Caco-2 (cell line): ENCODE results near the gene CORO2A. TPM values are rescaled to one million over a fixed set of nuclear protein-coding genes. Genes with fewer than 3 reads are reported as not detected.

ENCODE experiments used
- BruUV-seq: library from RNA; stranded (reverse); fragments of 400-500 nt; replicated peaks from 2 replicates; lab custom pipeline; 2021; lab: Mats Ljungman, UMichigan
- CTCF ChIA-PET: fragments of 300-600 bp; sonication (Branson Sonifier 250); formaldehyde crosslinking; loops from one replicate; lab custom pipeline; 2022; ENCODE audit warnings: antibody characterized with exemption; lab: Charles Lee
- POLR2A ChIA-PET: fragments of 300-600 bp; sonication (Branson Sonifier 250); formaldehyde crosslinking; loops from one replicate; lab custom pipeline; 2022; ENCODE audit warnings: antibody characterized with exemption; lab: Charles Lee
- DNase-seq, 2 experiments: peaks; one replicate each; pipeline versions ENCODE4 v3.0.0 to v3.0.0-alpha.2; 2020 to 2022
- H3K27me3 ChIP-seq: replicated peaks from 2 replicates; pipeline ENCODE4 v1.6.0; 2011; ENCODE audit warnings: low read length; ENCODE audit not compliant: control insufficient read depth, insufficient read depth
- H3K36me3 ChIP-seq: 2 replicates; pipeline ENCODE4 v1.5.1; 2011; ENCODE audit warnings: low read length; ENCODE audit not compliant: control insufficient read depth, insufficient read depth
- H3K4me1 ChIP-seq: fragments of 250-450 bp; sonication (Bioruptor Pico); 2 replicates; pipeline ENCODE4 v1.5.1; 2020; ENCODE audit warnings: mild to moderate bottlenecking
- H3K4me3 ChIP-seq: 2 replicates; pipeline ENCODE4 v1.5.1; 2011; ENCODE audit warnings: low read depth, mild to moderate bottlenecking, control low read depth, low read length
- H3K9me3 ChIP-seq: fragments of 250-450 bp; sonication (Bioruptor Pico); 2 replicates; pipeline ENCODE4 v1.5.1; 2020; ENCODE audit warnings: mild to moderate bottlenecking, moderate library complexity
- H3K27ac Mint-ChIP-seq: one replicate; pipeline ENCODE4 v1.8.0; 2022; ENCODE audit warnings: mixed read lengths; ENCODE audit not compliant: unreplicated experiment
- H3K27me3 Mint-ChIP-seq: one replicate; pipeline ENCODE4 v1.8.0; 2022; ENCODE audit warnings: mixed read lengths; ENCODE audit not compliant: insufficient read depth, unreplicated experiment
- H3K36me3 Mint-ChIP-seq: one replicate; pipeline ENCODE4 v1.8.0; 2022; ENCODE audit warnings: mild to moderate bottlenecking, mixed read lengths; ENCODE audit not compliant: insufficient read depth, unreplicated experiment
- H3K4me1 Mint-ChIP-seq: one replicate; pipeline ENCODE4 v1.8.0; 2022; ENCODE audit warnings: low read depth, mixed read lengths; ENCODE audit not compliant: unreplicated experiment
- H3K4me3 Mint-ChIP-seq: one replicate; pipeline ENCODE4 v1.8.0; 2022; ENCODE audit warnings: mild to moderate bottlenecking, moderate library complexity, mixed read lengths; ENCODE audit not compliant: unreplicated experiment
- H3K9me3 Mint-ChIP-seq: one replicate; pipeline ENCODE4 v1.8.0; 2022; ENCODE audit warnings: mixed read lengths; ENCODE audit not compliant: unreplicated experiment
- intact Hi-C: fragments of 100-400 bp; cut with micrococcal nuclease; formaldehyde crosslinking; loops from one replicate; pipeline ENCODE4 v1.10.0; 2022; ENCODE audit not compliant: unreplicated experiment
- total RNA-seq: library from RNA; stranded (reverse); gene quantifications from 2 replicates; pipeline ENCODE4 v1.2.3, GENCODE V29; 2022
- TF ChIP-seq, protein P1 (sequence below), 2 experiments: fragments of 200-600 bp in 1 of 2; IDR thresholded peaks; 1 replicate in 1 of 2; 2 replicates in 1 of 2; pipeline versions ENCODE4 v1.5.1 to v1.8.0; 2011 to 2022; ENCODE audit warnings: antibody characterized with exemption in 1 of 2, control low read depth in 1 of 2, inconsistent platforms in 1 of 2, low read depth in 1 of 2, low read length in 1 of 2, mild to moderate bottlenecking in 1 of 2, moderate library complexity in 1 of 2; ENCODE audit not compliant: insufficient read depth in 1 of 2, severe bottlenecking in 1 of 2, unreplicated experiment in 1 of 2

CORO2A gene
- total RNA-seq, 1 experiment from 2014 or later: 18.9 TPM

GRCh38 chr9:98219364-98219716 is 26.9 kb upstream of the CORO2A start:
- CTCF ChIA-PET: interaction anchor here (1.0 kb wide), 1 partner anchor 13 kb away, joined by 4 read pairs; no protein-coding TSS in a partner anchor
- no peaks in the 10 kb centered on the region for H3K36me3 Mint-ChIP-seq

DNA sequence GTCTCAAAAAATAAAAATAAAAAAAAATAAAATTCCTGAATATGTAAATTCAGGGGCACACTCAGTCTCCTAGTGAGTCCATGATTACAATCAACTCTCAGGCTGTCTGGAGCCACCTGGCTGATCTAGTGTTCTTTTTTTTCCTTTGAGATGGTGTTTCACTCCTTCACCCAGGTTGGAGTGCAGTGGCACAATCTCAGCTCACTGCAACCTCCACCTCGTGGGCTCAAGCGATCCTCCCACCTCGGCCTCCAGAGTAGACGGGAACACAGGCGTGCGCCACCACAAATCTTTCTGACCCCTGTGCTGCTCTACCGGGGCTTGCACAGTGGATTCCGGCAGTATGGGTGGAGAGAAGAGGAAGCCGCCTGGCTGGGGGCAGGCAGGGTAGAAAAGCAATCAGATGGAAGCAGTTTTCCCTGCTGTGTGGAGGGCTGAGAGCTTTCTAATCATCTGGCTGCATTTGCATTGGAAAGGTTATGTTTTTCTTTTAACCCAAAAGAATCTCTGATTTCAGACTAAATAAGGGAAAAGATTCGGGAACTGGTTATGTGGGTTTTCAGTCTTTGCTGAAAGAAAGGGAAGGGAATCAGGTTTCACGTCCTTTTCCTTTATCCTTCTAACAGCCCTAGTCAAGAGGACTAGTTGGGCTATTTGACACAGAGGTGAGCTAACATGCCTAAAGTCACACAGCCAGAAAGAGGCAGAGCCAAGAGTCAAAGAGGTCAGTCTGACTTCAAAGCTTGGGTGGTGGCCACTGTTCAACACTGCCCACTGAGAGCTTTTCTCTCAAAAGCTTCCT is 26.3 kb upstream of the CORO2A start:
- Histone ChIP-seq H3K27me3 (no peaks in the 10 kb centered on the region), H3K36me3 (peaks cover 4% of the 10 kb centered on the region; the same call in 1 of the 2 replicates), H3K9me3 (no peaks in the 10 kb centered on the region), H3K4me1 (peaks cover 14% of the 10 kb centered on the region), H3K4me3 (no peak overlapping the region)
- Mint-ChIP-seq H3K9me3 (no peaks in the 10 kb centered on the region), H3K27me3 (no peaks in the 10 kb centered on the region), H3K36me3 (no peaks in the 10 kb centered on the region), H3K4me3 (no peak overlapping the region), H3K27ac (peak overlapping the region; percentile 33), H3K4me1 (peaks cover 7% of the 10 kb centered on the region)
- no peak for DNase-seq
- ChIA-PET CTCF (interaction anchor here (1.0 kb wide), 1 partner anchor 14 kb away, joined by 4 read pairs; no protein-coding TSS in a partner anchor), POLR2A (interaction anchor here (1.0 kb wide), 1 partner anchor 37 kb away, joined by 4 read pairs; the partner anchor contains the start of gene TBC1D2)
- BruUV-seq: no TSS peak
- TF ChIP-seq, protein P1, sequence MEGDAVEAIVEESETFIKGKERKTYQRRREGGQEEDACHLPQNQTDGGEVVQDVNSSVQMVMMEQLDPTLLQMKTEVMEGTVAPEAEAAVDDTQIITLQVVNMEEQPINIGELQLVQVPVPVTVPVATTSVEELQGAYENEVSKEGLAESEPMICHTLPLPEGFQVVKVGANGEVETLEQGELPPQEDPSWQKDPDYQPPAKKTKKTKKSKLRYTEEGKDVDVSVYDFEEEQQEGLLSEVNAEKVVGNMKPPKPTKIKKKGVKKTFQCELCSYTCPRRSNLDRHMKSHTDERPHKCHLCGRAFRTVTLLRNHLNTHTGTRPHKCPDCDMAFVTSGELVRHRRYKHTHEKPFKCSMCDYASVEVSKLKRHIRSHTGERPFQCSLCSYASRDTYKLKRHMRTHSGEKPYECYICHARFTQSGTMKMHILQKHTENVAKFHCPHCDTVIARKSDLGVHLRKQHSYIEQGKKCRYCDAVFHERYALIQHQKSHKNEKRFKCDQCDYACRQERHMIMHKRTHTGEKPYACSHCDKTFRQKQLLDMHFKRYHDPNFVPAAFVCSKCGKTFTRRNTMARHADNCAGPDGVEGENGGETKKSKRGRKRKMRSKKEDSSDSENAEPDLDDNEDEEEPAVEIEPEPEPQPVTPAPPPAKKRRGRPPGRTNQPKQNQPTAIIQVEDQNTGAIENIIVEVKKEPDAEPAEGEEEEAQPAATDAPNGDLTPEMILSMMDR (IDR thresholded peaks at IDR 0.05; ENCODE audit: insufficient read depth in 1 of 2, low read depth in 1 of 2, low read length in 1 of 2, severe bottlenecking in 1 of 2, unreplicated experiment in 1 of 2): no peak
- intact Hi-C loops: no loop called here

More at GRCh38 chr9:98219364-98219716, 26.9 kb upstream of the CORO2A start:
- TF ChIP-seq, protein P1 (IDR thresholded peaks at IDR 0.05; ENCODE audit: insufficient read depth in 1 of 2, low read depth in 1 of 2, low read length in 1 of 2, severe bottlenecking in 1 of 2, unreplicated experiment in 1 of 2): no peak
- Histone ChIP-seq H3K4me1 (peaks cover 15% of the 10 kb centered on the region), H3K4me3 (no peak overlapping the region), H3K27me3 (no peaks in the 10 kb centered on the region), H3K36me3 (peaks cover 3% of the 10 kb centered on the region; the same call in 1 of the 2 replicates), H3K9me3 (no peaks in the 10 kb centered on the region)
- H3K4me3 Mint-ChIP-seq: no peak overlapping the region
- POLR2A ChIA-PET: interaction anchor here (1.0 kb wide), 1 partner anchor 36 kb away, joined by 4 read pairs; the partner anchor contains the start of gene TBC1D2
- no peaks in the 10 kb centered on the region for H3K27me3 Mint-ChIP-seq
- no peak overlapping the region for H3K27ac Mint-ChIP-seq
- H3K9me3 Mint-ChIP-seq: no peaks in the 10 kb centered on the region
- peaks cover 7% of the 10 kb centered on the region for H3K4me1 Mint-ChIP-seq
- BruUV-seq: no TSS peak
- intact Hi-C loops: no loop called here
- no peak for DNase-seq

DNA sequence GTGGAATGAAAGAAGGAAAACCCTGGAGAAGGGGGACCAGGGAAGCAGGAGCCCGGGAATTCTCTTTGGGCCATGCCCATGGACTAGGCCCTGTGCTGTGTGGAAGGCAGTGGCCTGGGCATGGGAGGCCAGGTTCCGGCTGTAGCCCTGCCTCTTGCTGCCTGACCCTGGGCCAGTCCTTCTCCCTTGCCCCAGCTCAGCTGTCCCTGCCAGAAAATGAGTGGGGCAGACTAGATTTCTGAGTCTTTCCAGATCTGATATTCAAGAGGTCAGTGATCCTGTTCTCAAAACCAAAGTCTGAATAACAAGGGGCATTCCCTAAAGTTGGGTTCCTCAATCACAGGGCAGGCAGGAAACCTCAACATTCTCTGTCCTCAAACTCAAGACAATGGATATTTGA is 24.8 kb upstream of the CORO2A start:
- TF ChIP-seq, protein P1 (IDR thresholded peaks at IDR 0.05; ENCODE audit: insufficient read depth in 1 of 2, low read depth in 1 of 2, low read length in 1 of 2, severe bottlenecking in 1 of 2, unreplicated experiment in 1 of 2): no peak
- ChIA-PET POLR2A (no interaction called here), CTCF (no interaction called here)
- H3K4me3 Mint-ChIP-seq: no peak overlapping the region
- Histone ChIP-seq H3K4me1 (peaks cover 3% of the 10 kb centered on the region; the same call in 1 of the 2 replicates), H3K27me3 (no peaks in the 10 kb centered on the region), H3K9me3 (no peaks in the 10 kb centered on the region), H3K36me3 (peaks cover 4% of the 10 kb centered on the region; the same call in 1 of the 2 replicates), H3K4me3 (no peak overlapping the region)
- no peaks in the 10 kb centered on the region for H3K27me3 Mint-ChIP-seq
- BruUV-seq: no TSS peak
- no peaks in the 10 kb centered on the region for H3K36me3 Mint-ChIP-seq
- intact Hi-C loops: loop anchor here (2.0 kb wide), 1 partner anchor 24 kb away; the partner anchor contains the start of gene CORO2A
- no peak overlapping the region for H3K27ac Mint-ChIP-seq
- no peak for DNase-seq
- no peaks in the 10 kb centered on the region for H3K9me3 Mint-ChIP-seq
- no peaks in the 10 kb centered on the region for H3K4me1 Mint-ChIP-seq
